GM23338 (cell line): ENCODE measurements around the gene BCAR3.

Experiments used
- EZH2 ChIP-seq: fragments of 200-600 bp; sonication (generic); IDR thresholded peaks from one replicate; pipeline ENCODE4 v1.8.0; 2017; ENCODE audit warnings: antibody characterized with exemption, mild to moderate bottlenecking, low read depth; ENCODE audit not compliant: unreplicated experiment
- EZH2phosphoT487 ChIP-seq: fragments of 200-600 bp; sonication (generic); IDR thresholded peaks from one replicate; pipeline ENCODE4 v1.8.1; 2018; ENCODE audit warnings: antibody characterized with exemption; ENCODE audit not compliant: unreplicated experiment
- POLR2AphosphoS5 ChIP-seq: IDR thresholded peaks from 2 replicates; pipeline ENCODE4 v1.6.1; 2016; ENCODE audit warnings: antibody characterized with exemption, low read depth
- STAT1 ChIP-seq: IDR thresholded peaks from one replicate; pipeline ENCODE4 v1.6.1; 2016; ENCODE audit warnings: antibody characterized with exemption; ENCODE audit not compliant: unreplicated experiment
- ZNF331 ChIP-seq: fragments of 250-450 bp; sonication (Bioruptor Pico); IDR thresholded peaks from 2 replicates; pipeline ENCODE4 v1.5.0; 2020; ENCODE audit warnings: low read depth, mild to moderate bottlenecking, moderate library complexity
- TF ChIP-seq, protein P1 (sequence below), 2 experiments: fragments of 200-600 bp in 1 of 2; sonication (generic) in 1 of 2; conservative IDR thresholded peaks; 2 replicates each; pipeline versions ENCODE4 v1.5.1 to v1.6.1; 2016 to 2017; ENCODE audit warnings: antibody characterized with exemption in 2 of 2, low read depth in 2 of 2, mild to moderate bottlenecking in 2 of 2, moderate library complexity in 1 of 2
- TF ChIP-seq, protein P2 (sequence below): IDR thresholded peaks from one replicate; pipeline ENCODE4 v1.6.1; 2018; ENCODE audit warnings: antibody characterized with exemption; ENCODE audit not compliant: unreplicated experiment

DNA sequence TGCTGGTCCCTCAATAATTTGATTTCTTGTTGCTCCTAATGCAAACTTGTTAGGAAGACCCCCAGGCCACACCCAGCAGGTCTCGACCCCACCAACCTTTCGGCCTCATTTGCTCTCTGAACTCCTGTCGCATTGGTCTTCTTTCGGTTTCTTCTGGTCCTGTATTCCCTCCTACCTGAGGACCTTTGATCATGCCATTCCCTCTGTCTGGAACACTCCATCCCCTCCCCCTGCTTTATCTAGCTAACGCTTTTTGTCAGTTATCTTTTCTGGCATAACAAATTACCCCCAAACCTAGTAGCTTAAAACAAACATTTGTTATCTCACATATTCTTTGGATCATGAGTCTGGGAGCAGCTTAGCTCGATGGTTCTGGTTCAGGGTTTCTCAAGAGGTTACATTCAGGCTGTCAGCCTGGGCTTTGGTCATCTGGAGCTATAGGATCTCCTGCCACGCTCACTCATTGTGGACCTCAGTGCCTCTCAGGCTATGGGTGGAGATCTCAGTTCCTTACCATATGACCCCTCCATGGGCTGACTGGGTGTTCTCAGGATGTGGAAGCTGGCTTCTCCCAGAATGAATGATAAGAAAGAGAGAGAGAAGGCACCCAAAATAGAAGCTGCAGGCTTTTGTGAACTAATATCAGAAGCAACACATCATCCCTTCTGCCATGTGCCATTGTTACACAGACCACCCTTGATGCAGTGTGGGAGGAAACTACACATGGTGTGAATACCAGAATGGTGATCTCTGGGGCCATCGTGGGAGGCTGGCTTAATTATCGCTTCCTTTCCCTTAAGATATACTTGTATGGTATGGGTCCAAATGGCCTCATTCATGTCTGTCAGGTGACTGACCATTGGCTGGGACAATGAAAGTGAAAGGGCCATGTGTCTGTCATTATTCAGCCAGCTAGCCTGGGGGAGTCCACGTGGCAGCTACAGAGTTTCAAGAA, 29.1 kb upstream of the BCAR3 start:
- TF ChIP-seq, protein P1, sequence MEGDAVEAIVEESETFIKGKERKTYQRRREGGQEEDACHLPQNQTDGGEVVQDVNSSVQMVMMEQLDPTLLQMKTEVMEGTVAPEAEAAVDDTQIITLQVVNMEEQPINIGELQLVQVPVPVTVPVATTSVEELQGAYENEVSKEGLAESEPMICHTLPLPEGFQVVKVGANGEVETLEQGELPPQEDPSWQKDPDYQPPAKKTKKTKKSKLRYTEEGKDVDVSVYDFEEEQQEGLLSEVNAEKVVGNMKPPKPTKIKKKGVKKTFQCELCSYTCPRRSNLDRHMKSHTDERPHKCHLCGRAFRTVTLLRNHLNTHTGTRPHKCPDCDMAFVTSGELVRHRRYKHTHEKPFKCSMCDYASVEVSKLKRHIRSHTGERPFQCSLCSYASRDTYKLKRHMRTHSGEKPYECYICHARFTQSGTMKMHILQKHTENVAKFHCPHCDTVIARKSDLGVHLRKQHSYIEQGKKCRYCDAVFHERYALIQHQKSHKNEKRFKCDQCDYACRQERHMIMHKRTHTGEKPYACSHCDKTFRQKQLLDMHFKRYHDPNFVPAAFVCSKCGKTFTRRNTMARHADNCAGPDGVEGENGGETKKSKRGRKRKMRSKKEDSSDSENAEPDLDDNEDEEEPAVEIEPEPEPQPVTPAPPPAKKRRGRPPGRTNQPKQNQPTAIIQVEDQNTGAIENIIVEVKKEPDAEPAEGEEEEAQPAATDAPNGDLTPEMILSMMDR (conservative IDR thresholded peaks at IDR 0.05; ENCODE audit: low read depth in 2 of 2): no peak
- TF ChIP-seq POLR2AphosphoS5: no peak
- no peak for TF ChIP-seq ZNF331 (CRISPR knock-in tag)
- TF ChIP-seq STAT1: no peak
- TF ChIP-seq, protein P2, sequence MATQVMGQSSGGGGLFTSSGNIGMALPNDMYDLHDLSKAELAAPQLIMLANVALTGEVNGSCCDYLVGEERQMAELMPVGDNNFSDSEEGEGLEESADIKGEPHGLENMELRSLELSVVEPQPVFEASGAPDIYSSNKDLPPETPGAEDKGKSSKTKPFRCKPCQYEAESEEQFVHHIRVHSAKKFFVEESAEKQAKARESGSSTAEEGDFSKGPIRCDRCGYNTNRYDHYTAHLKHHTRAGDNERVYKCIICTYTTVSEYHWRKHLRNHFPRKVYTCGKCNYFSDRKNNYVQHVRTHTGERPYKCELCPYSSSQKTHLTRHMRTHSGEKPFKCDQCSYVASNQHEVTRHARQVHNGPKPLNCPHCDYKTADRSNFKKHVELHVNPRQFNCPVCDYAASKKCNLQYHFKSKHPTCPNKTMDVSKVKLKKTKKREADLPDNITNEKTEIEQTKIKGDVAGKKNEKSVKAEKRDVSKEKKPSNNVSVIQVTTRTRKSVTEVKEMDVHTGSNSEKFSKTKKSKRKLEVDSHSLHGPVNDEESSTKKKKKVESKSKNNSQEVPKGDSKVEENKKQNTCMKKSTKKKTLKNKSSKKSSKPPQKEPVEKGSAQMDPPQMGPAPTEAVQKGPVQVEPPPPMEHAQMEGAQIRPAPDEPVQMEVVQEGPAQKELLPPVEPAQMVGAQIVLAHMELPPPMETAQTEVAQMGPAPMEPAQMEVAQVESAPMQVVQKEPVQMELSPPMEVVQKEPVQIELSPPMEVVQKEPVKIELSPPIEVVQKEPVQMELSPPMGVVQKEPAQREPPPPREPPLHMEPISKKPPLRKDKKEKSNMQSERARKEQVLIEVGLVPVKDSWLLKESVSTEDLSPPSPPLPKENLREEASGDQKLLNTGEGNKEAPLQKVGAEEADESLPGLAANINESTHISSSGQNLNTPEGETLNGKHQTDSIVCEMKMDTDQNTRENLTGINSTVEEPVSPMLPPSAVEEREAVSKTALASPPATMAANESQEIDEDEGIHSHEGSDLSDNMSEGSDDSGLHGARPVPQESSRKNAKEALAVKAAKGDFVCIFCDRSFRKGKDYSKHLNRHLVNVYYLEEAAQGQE: no peak
- TF ChIP-seq EZH2: no peak
- no peak for TF ChIP-seq EZH2phosphoT487
